Mucosa of descending colon (tissue), 3 donors: ENCODE data around the gene CZIB. TPM values are rescaled to one million over a fixed set of nuclear protein-coding genes. Genes with fewer than 3 reads are reported as not detected.
A peak's percentile ranks its signal among the peaks of the same experiment; 100 is the strongest.

ENCODE experiments used
- ATAC-seq: fragments of 200-7000 bp; cut with Tn5 transposase; one replicate; pipeline ENCODE4 v1.9.1; 2020; ENCODE audit warnings: mild to moderate bottlenecking, moderate library complexity
- DNase-seq, 3 donors: peaks; one replicate each; pipeline ENCODE4 v3.0.0-alpha.2; 2020
- H3K36me3 ChIP-seq: fragments of 200-600 bp; one replicate; pipeline ENCODE4 v1.8.0; 2021; ENCODE audit warnings: low read depth, mild to moderate bottlenecking
- H3K4me1 ChIP-seq: fragments of 200-600 bp; one replicate; pipeline ENCODE4 v1.8.0; 2021; ENCODE audit warnings: low read depth, mild to moderate bottlenecking
- H3K4me3 ChIP-seq: fragments of 200-600 bp; one replicate; pipeline ENCODE4 v1.8.0; 2021; ENCODE audit warnings: mild to moderate bottlenecking
- H3K9me3 ChIP-seq: fragments of 200-600 bp; one replicate; pipeline ENCODE4 v1.8.0; 2021; ENCODE audit warnings: mild to moderate bottlenecking
- intact Hi-C, 2 donors: fragments of 100-400 bp; cut with DNase I in 1 of 2; cut with micrococcal nuclease in 1 of 2; formaldehyde crosslinking; loops; one replicate each; pipeline versions ENCODE4 v1.11.0 to v1.11.1; 2022; cut with DNase I, micrococcal nuclease
- total RNA-seq, 3 donors: library from RNA; stranded (reverse); fragmentation: NEBNext Ultra II Directional in 2 of 3; extraction: Animal tissue kit (Norgen Biotek cat#: 25700) in 2 of 3; gene quantifications; one replicate each; pipeline versions ENCODE4 v1.2.1 to v1.2.4, GENCODE V29; 2021 to 2023
- TF ChIP-seq, protein P1 (sequence below): fragments of 200-600 bp; IDR thresholded peaks from one replicate; pipeline ENCODE4 v1.8.0; 2022; ENCODE audit warnings: antibody characterized with exemption, mild to moderate bottlenecking
- donor health status: DM: no; HTN: no; CAD: no; lungs with moderate emphysema.
- donor health status: DM: no; HTN: no; CAD: no.
- donor health status: DM: no; HTN: yes; CAD: no.

CZIB gene
- total RNA-seq, 3 donors from 2014 or later, result 38.1 to 65.7 (median 40.6) TPM

DNA sequence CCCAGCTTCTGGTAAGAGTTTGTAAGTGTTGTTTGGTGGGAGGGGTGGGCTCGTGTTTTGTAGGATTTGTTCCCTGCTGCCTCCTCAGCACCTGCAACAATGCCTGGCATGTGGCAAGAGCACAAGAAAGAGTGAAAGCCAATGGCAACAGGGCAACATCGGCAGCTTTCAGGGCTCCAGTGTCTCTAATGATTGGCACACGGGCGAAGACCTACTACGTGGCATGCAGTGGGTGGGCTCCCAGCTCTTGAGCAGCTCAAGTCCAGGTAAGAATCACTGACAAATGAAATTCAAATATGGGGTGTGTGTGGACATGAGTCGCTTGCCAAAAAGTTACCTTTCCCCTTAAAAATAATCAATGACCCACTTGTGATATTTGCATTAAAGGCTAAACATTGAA lies 54.1 kb downstream of the CZIB start:
- Histone ChIP-seq H3K4me3 (no peak overlapping the region), H3K4me1 (no peaks in the 10 kb centered on the region), H3K9me3 (no peaks in the 10 kb centered on the region), H3K36me3 (no peaks in the 10 kb centered on the region)
- TF ChIP-seq, protein P1, sequence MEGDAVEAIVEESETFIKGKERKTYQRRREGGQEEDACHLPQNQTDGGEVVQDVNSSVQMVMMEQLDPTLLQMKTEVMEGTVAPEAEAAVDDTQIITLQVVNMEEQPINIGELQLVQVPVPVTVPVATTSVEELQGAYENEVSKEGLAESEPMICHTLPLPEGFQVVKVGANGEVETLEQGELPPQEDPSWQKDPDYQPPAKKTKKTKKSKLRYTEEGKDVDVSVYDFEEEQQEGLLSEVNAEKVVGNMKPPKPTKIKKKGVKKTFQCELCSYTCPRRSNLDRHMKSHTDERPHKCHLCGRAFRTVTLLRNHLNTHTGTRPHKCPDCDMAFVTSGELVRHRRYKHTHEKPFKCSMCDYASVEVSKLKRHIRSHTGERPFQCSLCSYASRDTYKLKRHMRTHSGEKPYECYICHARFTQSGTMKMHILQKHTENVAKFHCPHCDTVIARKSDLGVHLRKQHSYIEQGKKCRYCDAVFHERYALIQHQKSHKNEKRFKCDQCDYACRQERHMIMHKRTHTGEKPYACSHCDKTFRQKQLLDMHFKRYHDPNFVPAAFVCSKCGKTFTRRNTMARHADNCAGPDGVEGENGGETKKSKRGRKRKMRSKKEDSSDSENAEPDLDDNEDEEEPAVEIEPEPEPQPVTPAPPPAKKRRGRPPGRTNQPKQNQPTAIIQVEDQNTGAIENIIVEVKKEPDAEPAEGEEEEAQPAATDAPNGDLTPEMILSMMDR, result no peak
- ATAC-seq (no peak), DNase-seq (no peak)
- intact Hi-C loops, result no loop called here

- no peak overlapping the region for H3K4me3 ChIP-seq
- intact Hi-C loops, result no loop called here
- no peaks in the 10 kb centered on the region for H3K4me1 ChIP-seq
- ATAC-seq (peak; percentile 13), DNase-seq (no peak)
- no peaks in the 10 kb centered on the region for H3K9me3 ChIP-seq
- H3K36me3 ChIP-seq, result no peaks in the 10 kb centered on the region
- TF ChIP-seq, protein P1, result no peak
Observed at GRCh38 chr1:53165408-53165961, 54.9 kb downstream of the CZIB start.

Other genes with a start within 250 kb of the CZIB start
- 10 to 100 TPM in 2 of 3 donors, 1 to 10 TPM in 1; 5.8 to 69.2 (median 18.1) TPM for gene PODN, start 158.4 kb downstream of the CZIB start, total RNA-seq
- gene SLC1A7, start 78.0 kb downstream of the CZIB start, total RNA-seq, result under 1 TPM; 0.72 to 0.98 (median 0.93) TPM
- gene CPT2, start 23.8 kb downstream of the CZIB start, total RNA-seq, result 10 to 100 TPM; 30.1 to 75.3 (median 52.3) TPM
- gene MAGOH, start 17.9 kb upstream of the CZIB start, total RNA-seq, result 10 to 100 TPM; 30.3 to 36.3 (median 34.9) TPM
- 1 to 10 TPM; 1.3 to 6.5 (median 1.4) TPM for gene LRP8, start 107.4 kb upstream of the CZIB start, total RNA-seq
- not detected for gene DMRTB1, start 238.8 kb upstream of the CZIB start, total RNA-seq